ENCODE results near the gene ZWINT. TPM values are rescaled to one million over a fixed set of nuclear protein-coding genes. Genes with fewer than 3 reads are reported as not detected.

The ZWINT gene
- total and polyA plus RNA-seq, 2 of the 13 experiments (the other 11 are each of a cell fraction or from before 2014, with no cell fraction given): 27.3 to 121 TPM

GRCh38 chr10:56317603-56318002 is 43.5 kb downstream of the ZWINT start:
- Histone ChIP-seq H3K79me2 (ENCODE audit: insufficient read depth, low read length) (no peaks in the 10 kb centered on the region), H3K36me3 (replicated peaks in 1 of 2; ENCODE audit: control insufficient read depth in 1 of 2, insufficient read depth in 2 of 2, low read length in 2 of 2) (no peaks in the 10 kb centered on the region), H3K27me3 (ENCODE audit: control insufficient read depth in 1 of 2, insufficient read depth in 2 of 2, low read length in 2 of 2) (no peaks in the 10 kb centered on the region), H3K9ac (ENCODE audit: insufficient read depth, low read depth, low read length) (no peak overlapping the region), H4K20me1 (ENCODE audit: insufficient read depth, low read length) (no peaks in the 10 kb centered on the region), H3K4me3 (replicated peaks in 1 of 3; ENCODE audit: insufficient read depth in 1 of 3, low read depth in 2 of 3, low read length in 3 of 3) (no peak overlapping the region), H3K27ac (ENCODE audit: extremely low read length, insufficient read depth, low read length) (no peak overlapping the region), H3K9me3 (ENCODE audit: low read length) (peaks cover 9% of the 10 kb centered on the region; the same call in 1 of the 2 replicates), H3K4me1 (ENCODE audit: insufficient read depth, low read length) (no peaks in the 10 kb centered on the region), H2AFZ (ENCODE audit: low read length) (no peak overlapping the region), H3K4me2 (ENCODE audit: low read depth, low read length) (no peak overlapping the region)
- TF ChIP-seq CHD4 (IDR thresholded peaks at IDR 0.05; ENCODE audit: borderline replicate concordance, low read length) (no peak), KDM2A (CRISPR knock-in tag; IDR thresholded peaks at IDR 0.05; ENCODE audit: borderline replicate concordance, low read depth) (no peak), SALL1 (CRISPR knock-in tag; IDR thresholded peaks at IDR 0.05) (no peak), MIXL1 (CRISPR knock-in tag; IDR thresholded peaks at IDR 0.05) (no peak), REL (CRISPR knock-in tag; conservative IDR thresholded peaks at IDR 0.05) (no peak)
- intact Hi-C loops (cut with micrococcal nuclease; ENCODE audit: unreplicated experiment) (no loop called here), in situ Hi-C loops (cut with HindIII; ENCODE audit: extremely low pct_ligation_motif_present, low pct_unique_long_range_greater_than_20kb) (no loop called here)
- CTCF ChIA-PET (ENCODE audit: low intra/inter-chr PET ratio, low total read pairs): no interaction called here
- 40% methylated on average over 2 of the region's 3 CpGs for WGBS (ENCODE audit: low lambda C conversion rate)
- no peak for FAIRE-seq
- no TSS peak for BruUV-seq (replicated peaks)
- no peak for ATAC-seq
- no peak for DNase-seq (ENCODE audit: low spot score)
- POLR2A ChIA-PET: no interaction called here

- no peak overlapping the region for H3K4me3 ChIP-seq (replicated peaks in 1 of 3; ENCODE audit: insufficient read depth in 1 of 3, low read depth in 2 of 3, low read length in 3 of 3)
- intact Hi-C loops (cut with micrococcal nuclease; ENCODE audit: unreplicated experiment): no loop called here
- H2AFZ ChIP-seq (ENCODE audit: low read length): no peak overlapping the region
- H3K79me2 ChIP-seq (ENCODE audit: insufficient read depth, low read length): no peaks in the 10 kb centered on the region
- H3K27ac ChIP-seq (ENCODE audit: extremely low read length, insufficient read depth, low read length): no peak overlapping the region
- in situ Hi-C loops (cut with HindIII; ENCODE audit: extremely low pct_ligation_motif_present, low pct_unique_long_range_greater_than_20kb): no loop called here
- no peak for FAIRE-seq
- H4K20me1 ChIP-seq (ENCODE audit: insufficient read depth, low read length): no peaks in the 10 kb centered on the region
- BruUV-seq (replicated peaks): no TSS peak
- H3K9ac ChIP-seq (ENCODE audit: insufficient read depth, low read depth, low read length): no peak overlapping the region
- H3K9me3 ChIP-seq (ENCODE audit: low read length): peaks cover 9% of the 10 kb centered on the region; the same call in 1 of the 2 replicates
- ATAC-seq: no peak
- no peaks in the 10 kb centered on the region for H3K36me3 ChIP-seq (replicated peaks in 1 of 2; ENCODE audit: control insufficient read depth in 1 of 2, insufficient read depth in 2 of 2, low read length in 2 of 2)
- H3K4me2 ChIP-seq (ENCODE audit: low read depth, low read length): no peak overlapping the region
- DNase-seq (ENCODE audit: low spot score): no peak
- H3K27me3 ChIP-seq (ENCODE audit: control insufficient read depth in 1 of 2, insufficient read depth in 2 of 2, low read length in 2 of 2): no peaks in the 10 kb centered on the region
- ChIA-PET POLR2A (no interaction called here), CTCF (ENCODE audit: low intra/inter-chr PET ratio, low total read pairs) (no interaction called here)
- H3K4me1 ChIP-seq (ENCODE audit: insufficient read depth, low read length): no peaks in the 10 kb centered on the region
- TF ChIP-seq CCDC6 (CRISPR knock-in tag; IDR thresholded peaks at IDR 0.05): no peak
- TF ChIP-seq NR2C2 (CRISPR knock-in tag; IDR thresholded peaks at IDR 0.05; ENCODE audit: borderline replicate concordance): no peak
- no peak for TF ChIP-seq IRX3 (CRISPR knock-in tag; IDR thresholded peaks at IDR 0.05; ENCODE audit: borderline replicate concordance, low read depth)
- TF ChIP-seq KLF11 (CRISPR knock-in tag; IDR thresholded peaks at IDR 0.05): no peak
- TF ChIP-seq BCL6 (CRISPR knock-in tag; IDR thresholded peaks at IDR 0.05): no peak
- no peak for TF ChIP-seq SMAD9 (CRISPR knock-in tag; IDR thresholded peaks at IDR 0.05)
- no peak for TF ChIP-seq ELF3 (CRISPR knock-in tag; IDR thresholded peaks at IDR 0.05)
- no peak for TF ChIP-seq ZNF414 (CRISPR knock-in tag; IDR thresholded peaks at IDR 0.05)
- TF ChIP-seq KAT8 (CRISPR knock-in tag; IDR thresholded peaks at IDR 0.05): no peak
- no peak for TF ChIP-seq NR3C1 (CRISPR knock-in tag; IDR thresholded peaks at IDR 0.05)
- TF ChIP-seq KMT2A (CRISPR knock-in tag; IDR thresholded peaks at IDR 0.05): no peak
- TF ChIP-seq PRDM4 (CRISPR knock-in tag; IDR thresholded peaks at IDR 0.05; ENCODE audit: borderline replicate concordance): no peak
- no peak for TF ChIP-seq ZNF275 (CRISPR knock-in tag; IDR thresholded peaks at IDR 0.05; ENCODE audit: borderline replicate concordance)
Measured at GRCh38 chr10:56316603-56317002, 44.5 kb downstream of the ZWINT start.
